Activated CD4-positive, alpha-beta T cell treated with anti-CD3 and anti-CD28 coated beads, Interleukin-2, Interleukin-4, amounts not matched to agents 100 ng/mL and 50 ng/mL, durations not matched to agents 16 hours and 8 hours (primary cell): ENCODE measurements around the gene HLCS.

ENCODE experiments used
- DNase-seq: peaks from one replicate; pipeline ENCODE4 v3.0.0-alpha.2; 2020; ENCODE audit warnings: low spot score

The HLCS gene

GRCh38 chr21:36985751-36986594 lies 19.5 kb upstream of the HLCS start:
- no peak for DNase-seq

DNA sequence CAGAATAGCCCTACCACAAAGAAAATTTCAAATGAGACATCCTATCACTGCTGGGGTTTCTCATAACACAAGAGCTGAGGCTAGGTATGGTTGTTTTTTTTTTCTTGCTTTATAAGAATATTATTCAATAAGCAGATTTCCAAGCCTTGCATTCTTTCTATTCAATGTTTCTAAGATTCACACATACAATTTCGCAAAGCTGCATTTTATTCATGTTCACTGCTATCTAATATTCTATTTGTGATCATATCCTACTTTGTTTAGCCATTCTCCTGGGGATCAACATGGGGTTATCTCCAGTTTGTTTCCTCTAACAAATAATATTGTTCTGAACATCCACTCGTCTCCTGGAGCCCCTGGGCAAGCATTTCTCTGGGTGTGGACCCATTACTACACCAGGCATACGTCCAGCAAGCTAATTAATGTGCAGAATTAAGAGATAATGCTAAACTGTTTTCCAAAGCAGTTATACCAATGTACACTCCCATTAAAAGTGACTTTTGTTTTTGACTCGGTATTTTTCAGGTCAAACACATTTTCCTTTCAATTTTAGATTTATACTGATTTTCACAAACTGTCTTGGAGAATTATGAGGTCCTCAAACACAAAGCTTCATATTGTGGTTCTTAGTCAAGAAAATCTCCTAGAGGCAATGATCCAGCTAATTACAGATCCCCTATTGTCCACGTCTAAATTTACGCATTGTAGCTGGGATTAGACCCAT lies 15.7 kb upstream of the HLCS start:
- no peak for DNase-seq

GRCh38 chr21:36981049-36981391 lies 14.6 kb upstream of the HLCS start:
- no peak for DNase-seq

DNA sequence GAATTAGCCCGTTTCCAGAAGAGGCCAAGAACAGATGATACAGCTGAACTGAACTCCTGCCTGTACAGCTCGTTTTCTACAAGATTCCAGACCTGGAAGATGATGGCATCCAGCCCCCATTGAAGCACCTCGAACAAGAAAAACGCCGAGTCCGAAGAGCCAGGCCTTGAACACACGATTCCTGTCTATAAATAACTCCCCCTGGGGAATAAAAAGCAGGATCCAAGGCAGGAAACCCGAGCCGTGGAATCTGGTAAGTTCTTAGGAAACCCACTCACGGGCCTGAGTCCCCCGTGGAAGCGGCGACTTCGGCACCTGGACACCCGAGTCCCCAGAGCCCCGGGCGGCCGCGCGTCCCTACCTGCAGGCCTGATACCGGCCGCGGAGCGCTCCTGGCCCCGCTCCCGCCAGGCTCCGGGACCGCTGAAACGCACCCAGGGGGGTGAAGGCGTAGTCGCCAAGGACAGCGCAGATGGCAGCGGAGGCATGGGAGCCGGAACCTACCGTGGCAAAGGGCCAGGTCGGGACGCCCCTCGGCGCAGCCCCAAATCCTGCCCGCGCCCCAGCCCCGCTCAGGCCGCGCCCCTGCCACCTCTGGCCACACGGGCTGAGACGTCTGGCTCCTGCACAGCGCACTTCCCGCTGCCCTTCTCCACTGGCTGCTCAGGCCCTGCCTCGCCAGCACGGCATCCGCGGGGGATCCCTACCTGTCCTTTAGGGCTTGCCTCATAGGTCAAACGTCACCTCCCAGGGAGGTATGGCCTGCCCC lies 14.0 kb upstream of the HLCS start:
- DNase-seq: no peak

DNA sequence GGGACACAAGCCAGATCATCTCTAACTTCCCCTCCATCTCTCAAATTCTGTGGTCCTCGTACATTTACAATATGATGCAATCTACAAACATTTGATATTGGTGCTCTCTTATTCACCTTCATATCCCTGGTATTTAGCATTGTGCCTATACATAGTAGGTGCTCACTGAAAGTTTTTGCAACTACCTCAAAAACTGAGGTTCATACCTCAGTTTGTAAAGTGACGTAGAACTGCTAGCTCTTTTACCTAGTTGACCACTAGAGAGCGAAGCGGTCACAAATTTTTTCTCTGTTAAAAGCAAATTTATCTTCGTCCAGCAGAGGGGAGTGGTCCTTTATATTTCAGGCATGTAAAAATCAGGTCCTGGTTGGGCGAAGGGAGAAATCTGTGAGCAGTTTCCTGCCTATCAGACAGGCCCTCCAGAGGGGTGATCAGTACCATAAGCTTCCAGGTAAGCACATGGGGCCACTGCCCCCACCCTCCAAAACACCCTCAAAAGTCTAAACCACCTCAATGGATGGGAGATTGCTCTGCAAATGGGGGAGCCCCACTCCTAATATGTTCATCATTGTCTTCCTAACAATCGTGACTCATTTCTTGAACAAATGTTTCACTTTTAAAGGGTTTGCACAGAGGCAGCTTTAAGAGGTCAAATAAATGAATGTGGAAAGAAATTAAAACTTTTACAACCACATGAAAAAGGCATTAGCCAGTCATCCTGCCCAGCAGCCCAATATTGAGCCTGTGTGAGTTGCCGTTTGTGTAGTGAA lies 10.6 kb upstream of the HLCS start:
- peak; percentile 22 for DNase-seq

DNA sequence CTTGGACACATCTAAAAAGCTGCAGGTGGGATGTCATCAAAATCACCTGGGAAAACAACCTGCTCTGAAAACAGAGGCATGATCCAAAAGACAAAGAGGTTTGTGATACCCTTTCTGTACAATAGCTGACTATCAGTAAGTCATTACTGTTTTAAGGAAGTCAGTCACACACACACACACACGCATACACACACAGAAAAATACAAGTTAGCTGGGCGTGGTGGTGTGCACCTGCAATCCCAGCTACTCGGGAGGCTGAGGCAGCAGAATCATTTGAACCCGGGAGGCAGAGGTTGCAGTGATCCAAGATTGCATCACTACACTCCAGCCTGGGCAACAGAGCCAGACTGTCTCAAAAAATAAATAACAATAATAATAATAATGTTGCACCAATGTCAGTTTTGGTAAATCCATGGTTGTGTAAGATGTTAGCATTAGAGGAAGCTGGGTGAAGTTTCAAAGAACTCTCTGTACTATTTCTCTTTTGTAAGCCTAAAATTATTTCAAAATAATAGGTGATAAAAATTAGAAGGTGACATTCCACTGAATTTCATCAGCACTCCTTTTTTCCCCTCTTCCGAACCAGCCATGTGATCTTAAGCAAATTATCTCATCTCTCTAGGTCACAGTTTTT lies 9.9 kb upstream of the HLCS start:
- no peak for DNase-seq

- DNase-seq: no peak
Observed at GRCh38 chr21:36974851-36975192, 8.4 kb upstream of the HLCS start.

DNA sequence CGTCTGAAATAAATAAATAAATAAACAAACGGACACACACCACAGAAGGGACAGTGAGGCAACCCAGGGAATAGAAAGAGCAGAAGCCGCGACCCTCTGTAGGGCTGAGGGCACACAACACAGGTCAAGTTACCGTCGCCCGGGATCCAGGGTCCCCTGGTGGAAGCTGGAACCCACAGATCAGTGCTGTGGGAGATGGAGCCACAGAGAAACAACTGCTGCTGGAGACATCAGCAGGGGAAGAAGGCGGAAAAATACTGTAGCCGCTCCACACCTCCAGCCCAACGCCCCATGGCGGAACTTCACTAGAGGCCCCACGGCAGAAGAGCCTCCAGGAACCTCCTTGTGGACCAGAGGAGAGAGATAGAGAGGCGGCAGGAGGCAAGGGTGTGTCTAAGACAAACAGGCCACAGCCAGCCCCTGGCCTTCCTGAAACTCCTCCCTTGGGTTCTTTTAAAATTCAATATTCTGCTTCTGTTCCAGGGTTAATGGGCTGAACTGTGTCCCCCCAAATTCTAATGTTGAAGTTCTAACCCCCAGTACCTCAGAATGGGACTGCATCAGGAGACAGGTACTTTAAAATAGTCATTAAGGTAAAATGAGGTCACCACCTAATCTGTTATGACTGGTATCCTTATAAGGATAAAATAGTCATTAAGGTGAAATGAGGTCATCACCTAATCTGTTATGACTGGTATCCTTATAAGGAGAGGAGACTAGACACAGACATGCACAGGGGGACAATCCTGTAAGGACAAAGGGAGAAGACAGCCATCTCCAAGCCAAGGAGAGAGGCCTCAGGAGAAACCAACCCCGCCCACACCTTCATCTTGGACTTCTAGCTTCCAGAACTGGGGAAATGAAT lies 7.7 kb upstream of the HLCS start:
- DNase-seq: no peak

DNA sequence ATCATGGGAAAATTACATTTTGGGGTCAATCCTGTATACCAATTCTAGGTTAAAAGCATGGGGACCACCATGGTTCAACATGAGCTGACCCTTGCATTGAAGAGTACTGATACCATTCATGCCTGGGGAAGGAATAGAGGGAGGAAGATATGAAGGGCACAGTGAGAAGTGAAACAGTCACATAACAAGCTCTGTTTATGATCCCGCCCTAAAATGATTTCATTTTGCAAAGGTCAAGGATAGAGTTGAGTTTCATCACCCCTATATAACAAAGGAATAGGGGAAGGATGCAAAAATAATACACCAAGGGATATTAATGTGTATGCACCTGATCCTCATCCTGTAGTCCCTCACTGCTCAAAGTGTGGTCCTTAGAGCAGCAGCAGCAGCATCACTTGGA lies 2.5 kb upstream of the HLCS start:
- DNase-seq: no peak

DNA sequence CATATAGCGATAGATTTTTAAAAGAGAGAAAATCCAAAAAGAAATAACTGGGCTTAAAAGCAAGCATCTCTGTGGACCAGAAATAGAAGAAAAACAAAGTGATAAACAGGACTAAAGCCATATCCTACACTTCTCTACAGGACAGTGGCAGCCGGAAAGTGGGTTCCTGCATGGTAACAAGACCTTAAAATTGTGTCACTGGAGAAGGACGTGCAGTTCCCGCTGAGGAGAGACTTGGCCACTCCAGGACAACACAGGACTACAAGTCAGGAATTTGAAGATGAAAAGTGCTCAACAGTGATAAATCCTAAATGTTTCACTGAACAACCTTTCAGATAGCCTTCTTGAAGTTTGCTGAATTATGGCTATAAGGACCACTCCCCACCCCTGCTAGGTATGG lies 1.9 kb upstream of the HLCS start:
- DNase-seq: no peak

DNA sequence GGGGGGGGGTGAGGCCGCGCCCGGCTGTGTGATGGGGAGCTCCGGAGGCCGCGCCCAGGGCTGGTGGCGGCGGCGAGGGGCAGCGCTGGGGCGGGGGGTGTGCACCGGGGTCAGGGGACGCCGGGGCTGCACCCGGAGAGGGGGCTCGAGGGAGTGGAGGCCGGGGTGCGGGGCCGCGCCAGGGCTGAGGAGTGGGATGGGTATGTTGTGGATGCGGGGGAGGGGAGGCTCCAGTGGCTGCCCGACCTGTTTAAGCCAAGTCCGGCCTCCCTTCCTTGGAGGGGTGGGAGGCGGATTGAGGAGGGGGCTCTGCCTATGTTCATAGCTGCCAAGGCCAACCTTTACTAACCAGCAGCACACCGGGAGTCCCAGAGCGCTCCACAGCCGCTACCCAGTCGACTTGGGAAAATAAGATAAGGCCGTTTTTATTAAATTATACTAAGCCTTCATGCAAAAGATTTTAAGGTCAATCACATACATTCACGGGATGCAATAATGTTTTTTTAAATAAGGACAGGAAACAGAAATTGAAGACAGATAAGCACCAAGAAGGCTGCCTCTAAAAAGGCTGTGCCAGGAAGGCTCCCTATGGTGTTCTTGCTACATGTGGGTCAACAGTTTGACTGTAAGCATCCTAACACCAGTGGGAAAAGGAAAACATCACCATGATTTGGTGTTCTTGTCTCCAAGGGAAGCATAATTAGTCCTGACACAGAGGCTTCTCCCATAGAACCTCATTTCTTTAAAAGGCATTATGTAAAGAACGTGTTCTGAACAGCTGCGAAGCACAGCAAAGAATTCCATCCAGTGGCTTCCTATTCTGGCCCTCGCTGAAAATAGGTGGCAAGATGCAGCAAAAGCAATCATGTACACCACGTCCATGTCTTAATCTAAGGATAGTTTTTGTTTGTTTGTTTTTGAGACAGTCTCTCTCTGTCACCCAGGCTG lies 626 bp upstream of the HLCS start:
- DNase-seq: no peak

DNA sequence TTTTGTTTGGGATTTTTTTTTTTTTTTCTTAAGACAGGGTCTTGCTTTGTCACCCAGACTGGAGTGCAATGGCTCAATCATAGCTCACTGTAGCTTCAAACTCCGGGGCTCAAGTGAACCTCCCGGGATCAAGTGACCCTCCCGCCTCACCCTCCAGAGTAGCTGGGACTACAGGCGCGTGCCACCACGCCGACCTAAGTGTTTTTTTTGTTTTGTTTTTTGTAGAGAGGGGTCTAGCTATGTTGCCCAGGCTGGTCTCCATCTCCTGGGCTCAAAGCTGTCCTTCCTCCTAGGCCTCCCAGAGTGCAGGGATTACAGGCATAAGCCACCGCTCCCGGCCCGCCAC lies 776 bp downstream of the HLCS start:
- no peak for DNase-seq

DNA sequence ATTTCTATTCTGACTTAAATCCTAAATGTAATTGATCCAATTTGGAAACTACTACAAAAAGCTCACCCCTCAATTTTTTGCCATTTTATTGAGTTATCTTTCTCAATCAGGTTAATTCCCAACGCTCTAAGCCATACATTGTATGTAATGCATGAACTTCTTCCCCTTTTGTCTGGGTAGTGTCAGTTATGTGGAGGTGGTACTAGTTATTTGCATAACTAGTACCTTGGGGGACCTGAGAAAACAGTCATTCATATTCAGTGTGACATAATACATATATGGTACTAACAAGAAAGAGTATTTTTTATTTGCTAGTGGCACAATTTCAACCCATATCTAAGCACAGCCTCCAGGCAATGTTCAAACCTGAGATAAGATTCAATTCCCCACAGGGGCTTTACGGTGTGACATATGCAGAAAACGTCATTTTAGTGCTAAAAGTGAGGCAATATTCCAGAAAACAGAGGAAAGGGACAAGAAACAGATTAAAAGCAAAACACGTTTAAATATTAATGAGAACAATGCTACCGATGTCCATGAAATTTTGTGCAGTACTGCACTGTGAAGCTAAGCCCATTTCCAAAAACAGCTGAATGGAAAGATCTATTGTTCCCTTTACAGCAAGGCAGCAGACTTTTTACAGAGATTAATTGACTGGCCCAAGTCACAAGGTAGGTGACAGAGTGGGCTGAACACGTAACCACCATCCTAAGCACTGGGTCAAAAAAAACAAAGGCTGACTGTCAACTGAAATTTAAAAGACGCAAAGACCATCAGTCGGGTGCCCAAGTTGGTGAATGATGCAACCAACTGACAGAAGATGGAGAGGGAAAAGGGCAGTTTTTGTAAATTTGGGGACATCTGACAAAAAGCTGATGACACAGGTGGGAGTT lies 1.4 kb downstream of the HLCS start:
- no peak for DNase-seq

GRCh38 chr21:36964398-36964797 lies 2.1 kb downstream of the HLCS start:
- no peak for DNase-seq

DNA sequence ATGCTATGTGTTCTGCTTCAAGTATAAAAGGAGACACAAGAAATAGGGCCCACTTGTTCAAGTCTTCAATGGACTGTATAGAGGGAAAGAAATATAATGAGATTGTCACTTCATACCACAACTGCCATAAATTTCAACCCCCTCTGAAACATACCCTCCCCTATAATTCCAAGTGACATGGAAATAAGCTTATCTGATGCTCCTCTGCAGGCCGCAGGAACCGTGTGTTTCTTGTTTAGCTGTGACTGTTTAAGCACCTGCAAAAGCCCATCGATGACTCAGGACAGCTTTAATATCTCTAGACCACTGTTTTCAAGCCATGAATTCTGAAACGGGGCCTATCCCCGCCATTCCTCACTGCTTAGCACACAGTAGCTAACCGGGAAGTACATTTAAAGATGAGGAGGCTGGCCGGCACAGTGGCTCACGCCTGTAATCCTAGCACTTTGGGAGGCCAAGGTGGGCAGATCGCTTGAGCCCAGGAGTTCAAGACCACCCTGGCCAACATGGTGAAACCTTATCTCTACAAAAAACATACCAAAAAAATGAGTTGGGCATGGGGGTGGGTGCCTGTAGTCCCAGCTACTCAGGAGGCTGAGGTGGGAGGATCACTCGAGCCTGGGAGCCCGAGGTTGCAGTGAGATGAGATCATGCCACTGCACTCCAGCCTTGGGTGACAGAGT lies 4.2 kb downstream of the HLCS start:
- DNase-seq: no peak

DNA sequence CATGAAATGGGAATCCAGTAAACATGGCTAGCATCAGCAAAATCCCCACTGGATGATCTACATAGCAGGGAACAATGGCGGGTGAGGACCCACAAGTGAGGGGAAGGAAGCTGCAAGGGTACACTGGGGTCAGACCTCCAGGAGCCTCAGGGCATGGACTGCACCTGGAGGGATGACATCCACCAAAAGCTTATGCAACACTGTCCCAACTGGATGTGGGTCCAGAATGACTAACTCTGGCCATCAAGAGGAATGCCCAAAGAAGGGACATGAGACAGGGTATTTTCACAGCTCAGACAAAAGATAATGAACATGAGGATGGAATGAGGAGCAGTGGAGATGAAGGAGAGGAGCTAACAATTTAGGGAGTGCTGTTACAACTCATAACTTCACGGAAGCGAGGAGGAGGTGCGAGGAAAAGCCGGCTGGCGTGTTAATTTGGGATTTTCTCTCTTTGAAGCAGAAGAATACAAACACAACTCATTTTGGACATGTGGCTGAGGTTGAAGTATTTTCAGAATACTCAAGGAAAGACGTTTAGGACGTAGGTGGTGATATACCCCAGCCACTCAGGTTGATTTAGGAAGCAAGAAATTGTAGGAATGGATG lies 5.7 kb downstream of the HLCS start:
- no peak for DNase-seq

DNA sequence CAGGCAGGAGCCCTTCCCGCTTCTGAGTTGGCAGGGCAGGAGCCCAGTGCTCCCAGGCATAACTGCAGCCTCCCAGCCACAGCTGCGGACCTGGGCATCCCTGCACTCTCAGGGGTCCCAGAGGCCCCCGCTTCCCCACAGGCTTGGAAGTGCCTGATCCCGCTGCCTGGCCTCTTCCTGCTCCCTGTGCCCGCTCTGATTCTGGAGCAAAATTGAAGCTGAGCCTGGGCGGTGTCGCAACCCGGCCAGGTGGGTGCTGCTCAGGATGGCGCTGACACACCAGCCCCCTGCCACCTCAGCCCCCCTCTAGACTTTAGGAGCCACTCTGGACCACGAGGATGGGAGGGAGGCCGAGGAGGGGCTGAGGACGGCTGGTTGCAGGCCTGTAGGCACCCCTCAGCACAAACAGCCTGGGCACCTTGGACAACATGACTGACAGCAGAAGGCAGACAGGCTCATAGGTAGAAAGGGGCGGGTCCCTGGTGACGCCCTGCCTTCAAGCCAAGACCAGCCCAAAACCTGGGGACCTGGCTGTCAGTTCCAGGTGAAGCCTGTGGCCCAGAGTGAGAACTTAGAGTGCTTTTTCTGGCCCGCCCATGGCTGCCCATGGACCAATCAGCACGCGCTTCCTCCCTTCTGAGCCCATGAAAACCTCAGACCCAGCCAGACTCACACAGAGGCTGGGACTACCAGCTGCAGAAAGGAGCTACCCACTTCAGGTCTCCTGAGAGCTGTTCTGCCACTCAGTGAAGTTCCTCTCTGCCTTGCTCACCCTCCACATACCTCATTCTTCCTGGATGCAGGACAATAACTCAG lies 7.2 kb downstream of the HLCS start:
- no peak for DNase-seq
